Measurements from ENCODE around the gene WDR64.
"Not testable (repeated sequence)": the region's sequence is repeated elsewhere in the genome, so short reads cannot be mapped to it uniquely, and the experiment has no call there.

The WDR64 gene

DNA sequence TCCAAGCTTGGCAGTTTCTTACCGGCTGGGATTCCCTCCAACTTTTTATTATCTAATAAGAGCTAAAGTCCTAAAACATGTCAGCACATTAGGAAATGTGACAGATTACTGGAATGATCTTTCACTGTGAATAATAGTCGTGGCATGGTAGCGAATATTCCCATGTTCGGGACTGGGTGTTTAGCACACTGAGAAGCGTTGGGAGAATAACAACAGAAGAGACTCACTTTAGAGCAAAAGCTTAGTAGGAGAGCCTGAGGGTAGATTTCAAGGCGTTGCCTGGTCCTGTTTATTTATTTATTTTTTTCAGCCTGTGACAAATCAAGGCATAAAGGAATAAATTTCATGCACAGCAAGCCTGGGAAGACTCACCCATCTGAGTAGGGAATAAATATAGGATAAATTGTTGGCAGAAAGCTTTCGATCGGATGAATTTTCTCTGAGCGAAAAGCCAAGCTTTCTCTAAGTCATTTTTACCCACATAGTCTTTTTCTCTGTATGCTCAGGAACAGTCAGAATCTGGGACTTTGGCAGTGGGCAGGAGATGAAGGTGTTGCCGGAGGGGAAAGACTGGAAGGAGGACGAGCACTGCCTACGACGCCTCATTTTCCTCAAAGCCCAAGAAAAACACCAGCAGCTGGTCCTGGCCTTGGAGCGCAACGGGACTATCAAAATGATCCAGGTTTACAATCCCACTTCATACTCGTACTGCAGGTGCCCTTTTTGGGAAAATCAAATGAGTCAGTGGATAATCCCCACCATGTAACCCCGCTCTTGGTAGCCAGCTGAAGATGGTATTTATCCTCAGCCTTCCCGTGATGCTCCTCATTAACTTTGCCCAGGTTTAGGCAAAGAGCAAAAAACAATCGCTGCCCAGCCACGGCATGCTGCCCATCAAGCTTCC is 97.2 kb downstream of the WDR64 start:
- no peak for DNase-seq

GRCh38 chr1:241749945-241750695 is 98.0 kb downstream of the WDR64 start:
- no peak for DNase-seq

GRCh38 chr1:241751524-241751923 is 99.4 kb downstream of the WDR64 start:
- DNase-seq = no peak

- no peak for DNase-seq
Observed at GRCh38 chr1:241762713-241763339, 110.7 kb downstream of the WDR64 start.

DNA sequence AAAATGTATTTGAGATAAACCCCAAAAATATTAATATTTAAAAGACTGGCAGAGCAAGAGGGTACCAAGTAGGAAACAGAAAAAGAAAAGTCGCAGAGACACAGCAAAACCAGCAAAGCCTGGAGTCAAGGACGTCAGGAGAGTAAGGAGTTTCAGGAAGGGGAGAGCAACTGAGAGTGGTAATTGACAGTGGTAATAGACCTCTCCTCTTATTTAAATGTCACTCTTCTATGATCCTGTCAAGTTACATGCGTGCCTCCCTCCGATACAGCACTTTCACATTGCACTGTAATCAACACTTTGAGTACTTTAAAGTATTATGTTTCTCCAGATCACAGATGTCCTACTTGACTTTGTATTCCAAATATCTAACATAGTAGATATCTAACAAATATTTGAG is 113.3 kb downstream of the WDR64 start:
- DNase-seq = no peak

DNA sequence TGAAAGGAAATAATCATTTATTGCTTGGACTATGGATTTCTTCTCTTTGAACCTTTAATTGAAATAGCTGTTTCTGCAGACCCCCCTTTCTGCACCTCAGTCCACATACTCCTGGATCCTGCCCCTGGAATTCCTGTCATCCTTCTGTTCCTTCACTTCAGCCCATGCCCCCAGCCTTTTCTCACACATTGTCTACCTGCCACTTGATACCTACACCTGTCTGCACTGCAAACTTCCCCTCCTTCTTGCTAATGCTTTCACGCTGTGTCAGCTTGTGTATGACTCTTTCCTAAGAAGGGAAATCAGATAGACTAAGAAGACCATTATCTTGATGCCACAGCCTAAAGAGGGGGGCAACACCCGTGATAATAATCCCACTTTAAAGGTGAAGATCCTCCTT is 115.7 kb downstream of the WDR64 start:
- no peak for DNase-seq

DNA sequence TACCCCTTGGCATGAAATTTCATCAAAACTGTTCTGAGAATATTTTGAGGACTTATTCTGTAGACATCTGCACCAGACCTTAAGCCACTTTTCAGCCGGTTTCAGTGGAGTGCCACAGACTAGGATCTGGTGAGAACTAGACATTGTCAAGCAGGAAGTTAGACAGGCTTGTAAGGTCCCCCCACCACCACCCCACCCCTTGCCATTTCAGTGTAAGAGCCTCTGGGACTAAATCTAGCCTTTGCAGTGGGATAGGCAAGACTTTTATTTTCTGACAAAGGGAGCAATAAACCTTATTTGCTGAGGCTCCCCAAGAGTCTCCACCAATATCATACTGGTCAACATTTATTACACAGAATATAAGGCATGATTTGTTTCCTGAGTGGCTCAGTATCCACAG is 118.0 kb downstream of the WDR64 start:
- no peak for DNase-seq

DNA sequence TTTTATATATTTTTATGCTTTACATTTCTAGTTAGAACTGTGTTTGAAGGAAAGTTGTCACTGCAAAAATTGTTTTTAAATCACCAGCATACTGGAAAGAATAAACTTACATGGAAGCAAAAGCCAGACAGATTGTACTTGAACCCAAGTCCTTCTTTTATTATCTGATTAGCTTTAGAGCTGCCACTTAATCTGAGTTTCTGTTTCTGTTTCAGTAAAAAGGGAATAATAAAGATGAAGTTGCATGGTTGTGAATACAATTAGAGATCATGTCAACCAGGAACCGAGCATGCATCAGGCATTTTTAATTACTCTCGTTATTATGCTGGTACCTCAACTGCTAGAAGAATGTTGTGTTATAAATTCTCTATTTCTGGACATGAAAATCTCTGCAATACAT is 119.0 kb downstream of the WDR64 start:
- no peak for DNase-seq

DNA sequence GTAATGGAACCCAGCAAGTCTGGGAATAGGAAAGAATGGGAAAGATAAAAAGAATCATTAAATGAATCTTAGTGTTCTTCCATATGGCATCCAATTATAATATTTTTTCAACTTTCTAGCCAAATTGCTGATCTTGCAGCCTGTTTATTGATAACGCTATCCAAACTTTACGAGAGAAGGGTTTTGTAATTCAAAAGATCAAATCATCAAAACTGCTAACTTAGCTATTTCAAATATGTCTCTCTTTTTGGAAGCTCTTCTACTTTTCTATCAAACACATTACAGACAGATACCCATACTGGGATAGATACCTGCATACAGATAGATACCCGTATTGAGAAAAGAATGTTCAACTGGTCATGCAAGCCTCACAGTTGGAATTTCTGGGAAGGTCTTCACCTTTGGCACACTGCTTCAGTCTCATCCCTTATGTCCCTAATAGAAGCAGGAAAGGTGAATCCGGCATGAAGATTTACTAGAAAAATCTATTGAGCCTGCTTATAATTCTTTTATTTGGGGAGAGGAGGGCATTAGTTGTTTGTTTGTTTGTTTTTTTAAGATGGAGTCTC is 120.9 kb downstream of the WDR64 start:
- no peak for DNase-seq

- no peak for DNase-seq
Observed at GRCh38 chr1:241773991-241774390, 121.9 kb downstream of the WDR64 start.

GRCh38 chr1:241775021-241775420 is 122.9 kb downstream of the WDR64 start:
- no peak for DNase-seq

- no peak for DNase-seq
Observed at GRCh38 chr1:241776911-241777310, 124.8 kb downstream of the WDR64 start.

- DNase-seq = no peak
Observed at GRCh38 chr1:241778117-241778516, 126.0 kb downstream of the WDR64 start.

DNA sequence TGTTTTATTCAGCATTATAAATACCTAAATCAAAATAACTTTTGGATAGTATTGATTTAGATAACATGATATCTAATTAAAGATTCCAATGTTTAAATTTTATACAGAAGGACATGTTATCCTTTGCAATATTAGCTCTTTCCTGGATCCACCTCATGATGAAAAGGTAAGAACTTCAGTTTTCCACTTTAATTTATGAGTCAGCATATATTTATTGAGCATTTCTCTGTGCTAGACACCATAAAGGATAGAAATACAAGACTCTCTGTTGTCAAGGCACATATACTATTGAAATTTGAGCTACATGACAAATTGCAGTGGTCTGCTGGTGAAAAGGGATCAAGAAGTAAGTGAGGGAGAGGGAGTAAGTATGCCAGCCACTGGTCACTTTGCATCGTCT is 127.8 kb downstream of the WDR64 start:
- no peak for DNase-seq

GRCh38 chr1:241782396-241782795 is 130.3 kb downstream of the WDR64 start:
- DNase-seq = no peak

- DNase-seq = no peak
Observed at GRCh38 chr1:241787691-241788090, 135.6 kb downstream of the WDR64 start.

GRCh38 chr1:241789061-241789460 is 137.0 kb downstream of the WDR64 start:
- DNase-seq = no peak

DNA sequence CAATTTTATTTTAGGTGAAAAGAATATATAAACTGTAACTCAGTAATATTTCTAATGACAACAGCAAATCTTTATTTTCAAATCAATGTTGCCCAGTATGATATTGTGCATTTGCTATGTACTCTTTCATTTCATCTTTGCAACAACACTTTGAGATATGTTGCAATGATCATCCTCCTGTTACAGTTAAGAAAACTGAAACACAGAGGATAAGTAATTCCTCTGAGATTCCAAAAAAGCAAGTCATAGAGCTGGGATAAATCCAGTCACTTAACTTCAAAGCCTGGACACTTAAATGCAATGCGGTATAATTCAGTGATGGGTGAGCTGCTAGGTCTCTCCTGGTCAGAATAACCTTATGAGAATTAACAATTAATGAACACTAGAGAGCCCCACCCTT is 147.3 kb downstream of the WDR64 start:
- no peak for DNase-seq

DNA sequence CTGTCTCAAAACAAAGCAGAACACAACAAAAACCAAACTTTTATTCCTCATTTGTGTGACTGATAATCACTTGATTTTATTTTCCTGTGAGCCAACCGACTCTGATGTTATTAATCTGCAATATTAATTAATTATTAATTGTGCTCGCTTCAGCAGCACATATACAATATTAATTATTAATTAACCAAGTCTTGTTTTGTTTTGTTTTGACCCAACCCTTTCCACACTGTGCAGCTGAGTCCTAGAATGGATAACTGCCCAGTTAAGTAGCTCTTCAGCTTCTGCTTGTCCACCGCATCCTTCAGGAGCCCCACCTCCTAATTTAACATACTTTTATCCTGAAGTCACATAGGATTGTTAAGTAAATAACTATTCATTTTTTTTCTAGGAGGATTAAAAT is 148.6 kb downstream of the WDR64 start:
- no peak for DNase-seq

GRCh38 chr1:241802863-241803262 is 150.8 kb downstream of the WDR64 start:
- no peak for DNase-seq

DNA sequence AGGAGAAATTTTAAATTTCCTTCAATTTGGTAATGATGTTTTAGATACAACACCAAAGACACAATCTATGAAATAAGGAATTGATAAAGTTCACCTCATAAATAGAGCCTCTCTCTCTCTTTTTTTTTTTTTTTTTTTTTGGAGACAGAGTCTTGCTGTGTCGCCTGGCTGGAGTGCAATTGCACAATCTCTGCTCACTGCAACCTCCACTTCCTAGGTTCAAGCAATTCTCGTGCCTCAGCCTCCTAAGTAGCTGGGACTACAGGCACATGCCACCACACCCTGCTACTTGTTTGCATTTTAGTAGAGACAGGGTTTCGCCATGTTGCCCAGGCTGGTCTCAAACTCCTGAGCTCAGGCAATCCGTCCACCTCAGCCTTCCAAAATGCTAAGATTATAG is 152.6 kb downstream of the WDR64 start:
- not testable (repeated sequence) for DNase-seq

GRCh38 chr1:241808265-241808664 is 156.2 kb downstream of the WDR64 start:
- no peak for DNase-seq

DNA sequence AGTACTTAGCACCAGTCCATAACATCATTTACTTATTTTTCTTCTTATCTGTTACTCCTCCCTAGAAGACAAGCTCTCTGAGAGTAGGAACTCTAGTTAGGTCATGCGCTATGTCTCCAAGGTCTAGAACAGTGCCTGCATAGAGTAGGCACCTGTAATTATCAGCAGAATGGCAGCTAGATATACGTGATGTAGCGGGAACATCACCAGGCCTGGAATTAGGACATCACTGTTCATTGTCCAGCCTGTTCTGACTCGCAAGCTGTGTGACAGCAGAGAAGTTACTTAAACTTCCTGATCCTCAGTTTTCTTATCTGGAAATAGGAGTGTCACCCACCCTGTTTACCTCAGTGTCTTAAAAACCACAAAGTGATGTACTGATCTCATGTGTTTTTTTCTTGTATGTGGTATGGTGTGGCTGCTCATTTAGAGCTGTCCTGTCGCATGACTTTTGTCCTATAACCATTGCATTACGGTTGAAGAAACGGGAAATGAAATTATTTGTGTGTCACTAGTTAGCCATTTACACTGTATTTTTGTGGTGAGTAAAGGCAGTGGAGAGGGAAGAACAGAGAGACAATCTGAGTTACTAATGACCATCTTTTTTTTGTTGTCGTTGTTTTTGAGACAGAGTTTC is 158.8 kb downstream of the WDR64 start:
- no peak for DNase-seq

Data from NCI-H2081 (cell line).